NT2/D1 (cell line): ENCODE results near the gene LIN7A.

Experiments
- SUZ12 ChIP-seq: IDR thresholded peaks from 2 replicates; pipeline ENCODE4 v1.6.1; 2011; ENCODE audit not compliant: insufficient read length, insufficient read depth; ENCODE audit errors: extremely low read depth
- YY1 ChIP-seq: IDR thresholded peaks from 2 replicates; pipeline ENCODE4 v1.6.1; 2011; ENCODE audit not compliant: insufficient read length, insufficient read depth
- ZNF274 ChIP-seq: IDR thresholded peaks from 2 replicates; pipeline ENCODE4 v1.6.1; 2011; ENCODE audit warnings: mild to moderate bottlenecking, low read depth, low read length

DNA sequence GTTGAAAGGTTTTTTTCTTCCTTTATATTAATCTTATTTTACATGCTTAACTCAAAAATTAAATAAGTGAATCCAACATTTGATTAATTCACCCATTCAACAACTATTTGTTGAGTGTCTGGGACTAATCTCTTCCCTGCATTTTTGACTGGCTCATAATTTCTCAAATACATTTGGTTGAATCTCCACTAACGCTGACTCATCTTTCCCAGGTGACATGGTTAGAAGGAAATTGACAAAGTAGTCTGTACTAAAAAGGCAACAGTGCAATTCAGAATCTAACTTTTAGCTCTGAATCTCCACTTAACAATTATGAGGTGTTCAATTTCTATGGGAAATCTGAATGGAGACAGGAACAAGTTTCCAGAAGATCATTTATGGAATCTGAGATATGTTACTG is 88.9 kb downstream of the LIN7A start:
- no peak for TF ChIP-seq YY1
- no peak for TF ChIP-seq ZNF274
- no peak for TF ChIP-seq SUZ12
